GM12891 (cell line): ENCODE data around the gene APBB1IP.

Experiments used
- POLR2A ChIP-seq: IDR thresholded peaks from 2 replicates; pipeline ENCODE4 v1.6.1; 2011; ENCODE audit warnings: low read depth, low read length, control low read depth
- POLR2AphosphoS5 ChIP-seq: IDR thresholded peaks from 2 replicates; pipeline ENCODE4 v1.6.1; 2011; ENCODE audit warnings: low read depth, low read length, control low read depth
- SPI1 ChIP-seq: IDR thresholded peaks from 2 replicates; pipeline ENCODE4 v1.6.1; 2011; ENCODE audit warnings: low read depth, low read length, control low read depth
- TAF1 ChIP-seq: IDR thresholded peaks from 2 replicates; pipeline ENCODE4 v1.6.1; 2011; ENCODE audit warnings: low read depth, low read length, control low read depth

DNA sequence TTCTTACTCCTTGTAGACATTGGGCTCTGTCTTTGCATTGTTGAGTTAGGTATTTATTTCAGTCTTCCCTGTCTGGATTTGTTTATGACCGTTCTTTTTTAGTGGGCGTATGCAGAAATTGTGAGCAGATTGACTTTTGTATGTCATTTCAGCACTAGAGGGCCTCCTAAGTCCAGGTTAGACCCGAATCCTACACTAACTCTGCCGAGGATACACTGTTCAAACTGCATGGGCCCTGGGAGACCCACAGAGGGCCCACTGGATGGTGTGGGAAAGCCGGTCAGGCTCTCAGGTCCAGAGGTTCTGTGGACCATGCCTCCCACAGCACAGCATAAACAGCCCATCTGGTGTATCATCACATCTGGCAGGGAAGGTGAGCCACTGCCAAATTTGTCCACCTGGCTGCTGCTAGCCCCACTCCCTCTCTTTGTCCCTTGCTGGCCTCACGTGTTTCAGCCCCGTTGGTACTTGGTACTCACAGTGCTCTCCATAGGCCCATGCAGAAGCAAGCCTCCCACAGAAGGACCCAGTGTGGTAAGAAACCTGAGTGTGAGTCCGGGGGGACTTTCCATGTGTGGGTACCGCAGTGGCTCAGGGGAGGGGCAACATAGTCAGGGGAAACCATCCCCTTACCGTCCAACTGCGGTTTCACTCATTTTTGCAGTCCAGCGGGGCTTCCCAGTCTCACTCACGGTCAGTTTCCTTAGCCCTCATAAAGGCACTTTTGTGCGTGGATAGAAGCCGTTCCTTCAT, 112.8 kb downstream of the APBB1IP start:
- TF ChIP-seq TAF1 (no peak), POLR2AphosphoS5 (no peak), POLR2A (no peak), SPI1 (no peak)
